Cardiac fibroblast (primary cell): ENCODE data around the gene RITA1.
"Not testable (repeated sequence)": the region's sequence is repeated elsewhere in the genome, so short reads cannot be mapped to it uniquely, and the experiment has no call there.

Source experiments
- DNase-seq, 2 donors: peaks; one replicate each; pipeline versions ENCODE4 v3.0.0 to v3.0.0-alpha.2; 2010; ENCODE audit warnings: low read depth in 2 of 2
- H3K4me3 ChIP-seq, 2 donors: replicated peaks in 1 of 2; 1 replicate in 1 of 2; 2 replicates in 1 of 2; pipeline ENCODE4 v1.5.1; 2011; ENCODE audit warnings: low read depth in 2 of 2, low read length in 2 of 2, mild to moderate bottlenecking in 2 of 2, moderate library complexity in 1 of 2
- TF ChIP-seq, protein P1 (sequence below): IDR thresholded peaks from one replicate; pipeline ENCODE4 v1.5.1; 2011; ENCODE audit warnings: low read depth, mild to moderate bottlenecking, low read length, inconsistent platforms

Gene RITA1

DNA sequence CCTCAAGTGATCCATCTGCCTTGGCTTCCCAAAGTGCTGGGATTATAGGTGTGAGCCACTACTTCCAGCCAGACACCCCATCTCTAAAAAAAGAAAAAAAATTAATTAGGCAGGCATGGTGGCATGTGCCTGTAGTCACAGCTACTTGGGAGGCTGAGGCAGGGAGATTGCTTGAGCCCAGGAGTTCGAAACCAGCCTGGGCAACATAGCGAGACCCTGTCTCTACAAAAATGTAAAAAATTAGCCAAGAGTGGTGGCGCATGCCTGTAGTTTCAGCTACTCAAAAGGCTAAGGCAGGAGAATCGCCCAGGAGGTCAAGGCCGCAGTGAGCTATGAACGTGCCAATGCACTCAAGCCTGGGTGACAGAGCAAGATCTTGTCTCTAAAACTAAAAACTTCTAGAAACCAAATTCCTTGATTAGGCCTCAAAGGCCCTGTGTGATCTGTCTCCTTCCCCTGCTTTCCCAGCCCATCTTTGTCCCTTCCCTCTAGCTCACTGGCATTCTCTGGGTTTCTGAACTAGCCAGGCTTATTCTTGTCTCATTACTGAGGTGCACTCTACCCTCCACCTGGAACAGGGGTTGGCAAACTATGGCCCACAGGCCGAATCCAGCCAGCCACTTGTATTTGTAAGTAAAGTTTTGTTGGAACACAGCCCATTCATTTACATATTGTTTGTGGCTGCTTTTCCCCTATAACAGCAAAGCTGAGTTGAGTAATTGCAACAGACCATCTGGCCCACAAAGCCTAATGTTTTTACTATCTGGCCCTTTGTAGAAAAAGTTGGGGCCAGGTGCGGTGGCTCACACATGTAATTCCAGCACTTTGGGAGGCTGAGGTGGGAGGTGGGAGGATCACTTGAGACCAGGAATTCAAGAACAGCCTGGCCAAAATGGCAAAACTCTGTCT is 18.6 kb downstream of the RITA1 start:
- TF ChIP-seq, protein P1, sequence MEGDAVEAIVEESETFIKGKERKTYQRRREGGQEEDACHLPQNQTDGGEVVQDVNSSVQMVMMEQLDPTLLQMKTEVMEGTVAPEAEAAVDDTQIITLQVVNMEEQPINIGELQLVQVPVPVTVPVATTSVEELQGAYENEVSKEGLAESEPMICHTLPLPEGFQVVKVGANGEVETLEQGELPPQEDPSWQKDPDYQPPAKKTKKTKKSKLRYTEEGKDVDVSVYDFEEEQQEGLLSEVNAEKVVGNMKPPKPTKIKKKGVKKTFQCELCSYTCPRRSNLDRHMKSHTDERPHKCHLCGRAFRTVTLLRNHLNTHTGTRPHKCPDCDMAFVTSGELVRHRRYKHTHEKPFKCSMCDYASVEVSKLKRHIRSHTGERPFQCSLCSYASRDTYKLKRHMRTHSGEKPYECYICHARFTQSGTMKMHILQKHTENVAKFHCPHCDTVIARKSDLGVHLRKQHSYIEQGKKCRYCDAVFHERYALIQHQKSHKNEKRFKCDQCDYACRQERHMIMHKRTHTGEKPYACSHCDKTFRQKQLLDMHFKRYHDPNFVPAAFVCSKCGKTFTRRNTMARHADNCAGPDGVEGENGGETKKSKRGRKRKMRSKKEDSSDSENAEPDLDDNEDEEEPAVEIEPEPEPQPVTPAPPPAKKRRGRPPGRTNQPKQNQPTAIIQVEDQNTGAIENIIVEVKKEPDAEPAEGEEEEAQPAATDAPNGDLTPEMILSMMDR, result no peak
- peak; percentile 34 to 51 for DNase-seq
- H3K4me3 ChIP-seq, result no peak overlapping the region

DNA sequence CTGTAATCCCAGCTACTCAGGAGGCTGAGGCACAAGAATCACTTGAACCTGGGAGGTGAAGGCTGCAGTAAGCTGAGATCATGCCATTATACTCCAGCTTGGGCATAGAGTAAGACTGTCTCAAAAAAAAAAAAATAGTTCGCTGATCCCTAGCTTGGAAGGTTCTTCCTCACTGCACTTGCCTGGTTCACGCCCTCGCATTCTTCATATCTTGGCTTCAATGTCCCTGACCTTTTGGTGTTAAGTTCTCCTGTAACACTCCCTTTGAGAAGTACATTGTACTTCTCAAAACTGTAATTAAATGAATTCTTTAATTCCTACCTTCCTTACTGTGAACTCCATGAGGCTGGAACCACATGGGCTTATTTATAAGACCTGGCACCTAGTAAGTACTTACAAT is 19.3 kb downstream of the RITA1 start:
- peak in 1 of 2 donors; percentile 38 for DNase-seq
- TF ChIP-seq, protein P1, result no peak
- H3K4me3 ChIP-seq, result no peak overlapping the region

DNA sequence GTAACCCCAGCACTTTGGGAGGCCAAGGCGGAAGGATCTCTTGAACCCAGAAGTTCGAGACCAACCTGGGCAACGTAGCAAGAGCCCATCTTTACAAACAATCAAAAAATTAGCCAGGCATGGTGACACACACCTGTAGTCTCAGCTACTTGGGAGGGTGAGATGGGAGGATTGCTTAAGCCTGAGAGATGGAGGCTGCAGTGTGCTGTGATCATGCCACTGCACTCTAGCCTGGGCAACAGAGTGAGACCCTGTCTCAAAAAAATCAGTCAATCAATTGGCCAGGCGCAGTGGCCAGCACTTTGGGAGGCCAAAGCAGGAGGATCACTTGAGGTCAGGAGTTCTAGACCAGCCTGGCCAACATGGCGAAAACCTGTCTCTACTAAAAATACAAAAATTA is 21.3 kb downstream of the RITA1 start:
- H3K4me3 ChIP-seq, DNase-seq: not testable (repeated sequence)

DNA sequence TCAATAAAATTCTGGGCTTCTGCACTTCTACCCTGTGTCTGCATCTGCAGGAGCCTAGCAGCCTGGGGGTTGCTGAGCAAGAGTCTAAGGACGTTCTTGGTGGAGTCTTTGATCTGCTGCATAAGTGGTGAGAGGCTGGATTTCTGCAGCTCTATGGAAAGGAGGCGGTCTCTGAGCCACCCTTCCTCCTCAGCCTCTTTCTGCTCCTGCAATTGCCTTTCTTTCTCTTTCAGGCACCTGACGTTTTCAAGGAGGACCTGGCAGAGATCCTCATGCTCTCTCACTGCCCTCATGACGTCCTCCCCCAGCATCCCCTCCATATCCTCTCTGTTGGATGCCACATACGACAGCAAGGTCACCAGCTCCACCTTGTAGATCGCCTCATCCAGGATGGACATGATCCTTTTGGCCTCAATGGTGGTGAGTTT is 22.1 kb downstream of the RITA1 start:
- H3K4me3 ChIP-seq, result no peak overlapping the region
- TF ChIP-seq, protein P1, result no peak
- no peak for DNase-seq

DNA sequence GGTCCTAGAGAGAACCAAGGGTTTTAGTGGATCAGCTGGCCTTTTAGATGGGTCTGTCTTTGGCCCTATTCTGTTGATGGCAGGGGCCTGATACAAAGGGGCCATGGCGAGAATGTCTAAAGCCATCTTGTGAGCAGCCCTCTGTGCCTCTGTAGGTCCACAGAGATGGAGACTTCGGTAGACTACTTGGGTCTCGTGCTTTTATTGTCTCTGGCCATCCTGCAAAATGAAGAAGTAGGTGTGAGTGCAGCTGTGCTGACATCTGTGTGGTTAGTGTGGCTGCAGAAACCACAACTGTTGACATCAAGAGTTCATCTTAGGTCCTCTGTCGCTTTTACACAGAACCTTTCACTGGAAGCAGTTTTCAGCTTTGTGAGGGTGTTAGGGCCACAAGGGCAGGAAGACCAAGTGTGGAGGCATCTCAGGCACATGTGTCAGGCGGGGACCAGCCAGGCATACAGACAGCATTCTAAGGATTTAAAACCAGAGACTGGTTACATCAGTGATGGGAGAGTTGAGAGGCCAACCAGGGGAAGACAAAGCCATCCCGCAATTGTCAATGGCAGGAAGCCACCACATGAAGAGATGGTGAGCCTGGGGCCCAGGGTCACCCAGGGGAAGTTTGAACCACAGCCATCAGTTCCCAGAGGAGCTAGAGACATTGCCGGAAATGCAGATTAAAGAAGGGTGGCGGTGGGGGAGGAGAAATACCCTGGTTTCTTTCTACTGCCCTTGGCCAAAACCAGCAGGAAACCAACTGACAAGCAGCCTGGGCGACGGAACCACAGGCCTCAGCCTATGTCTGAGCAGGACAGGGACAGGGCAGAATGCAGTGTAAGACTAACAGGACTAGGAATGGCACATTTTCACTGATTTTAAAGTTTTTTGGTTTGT is 22.8 kb downstream of the RITA1 start:
- TF ChIP-seq, protein P1, result no peak
- no peak overlapping the region for H3K4me3 ChIP-seq
- peak in 1 of 2 donors; percentile 57 for DNase-seq

DNA sequence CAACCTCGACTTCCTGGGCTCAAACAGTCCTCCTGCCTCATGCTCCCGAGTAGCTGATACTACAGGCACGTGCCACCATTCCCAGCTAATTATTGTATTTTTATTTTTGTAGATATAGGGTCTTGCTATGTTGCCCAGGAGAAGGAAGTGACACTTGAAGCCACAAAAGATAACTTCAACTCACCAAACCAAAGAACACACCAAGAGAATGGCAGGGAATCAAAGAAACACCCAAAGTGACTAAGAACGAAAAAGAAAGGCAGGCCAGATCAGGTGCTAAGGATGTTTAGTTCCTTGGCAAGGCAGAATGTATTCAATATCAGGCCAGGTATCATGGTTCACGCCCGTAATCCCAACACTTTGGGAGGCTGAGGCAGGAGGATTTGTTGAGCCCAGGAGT is 25.6 kb downstream of the RITA1 start:
- DNase-seq, result no peak
- TF ChIP-seq, protein P1, result no peak
- no peak overlapping the region for H3K4me3 ChIP-seq

DNA sequence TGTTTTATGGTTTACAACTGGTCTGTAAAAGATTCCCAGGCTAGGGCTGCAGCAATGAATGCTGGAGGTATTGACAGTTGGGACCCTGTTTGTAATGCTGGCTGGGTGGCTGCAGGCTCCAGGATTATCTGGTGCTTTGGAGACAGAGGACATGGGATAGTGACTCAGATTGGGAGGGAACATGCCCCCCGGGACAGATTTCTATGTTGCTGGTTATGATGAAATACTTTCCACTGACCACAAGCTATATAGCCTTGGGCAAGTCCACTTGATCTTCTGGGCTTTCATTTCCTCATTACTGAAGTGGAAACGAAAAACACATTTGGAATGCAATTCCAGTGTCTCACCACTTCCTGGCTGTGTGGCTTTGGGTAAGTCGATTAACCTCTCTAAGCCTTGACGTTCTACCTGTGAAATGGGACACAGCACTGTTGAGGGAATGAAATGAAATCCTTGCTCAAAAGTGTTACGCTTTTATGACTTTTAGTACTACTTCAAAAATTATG is 29.4 kb downstream of the RITA1 start:
- TF ChIP-seq, protein P1, result peak; percentile 5
- no peak overlapping the region for H3K4me3 ChIP-seq
- DNase-seq, result peak; percentile 96 to 99
